NCI-H146 treated with DMSO at 0.1 percent for 48 hours (cell line): ENCODE measurements around the gene SEC24C.
"Not testable (repeated sequence)": the region's sequence is repeated elsewhere in the genome, so short reads cannot be mapped to it uniquely, and the experiment has no call there.

ENCODE experiments used
- DNase-seq: peaks from one replicate; lab custom pipeline; 2025; ENCODE audit not compliant: unreplicated experiment; lab: John Stamatoyannopoulos, UW

The SEC24C gene

DNA sequence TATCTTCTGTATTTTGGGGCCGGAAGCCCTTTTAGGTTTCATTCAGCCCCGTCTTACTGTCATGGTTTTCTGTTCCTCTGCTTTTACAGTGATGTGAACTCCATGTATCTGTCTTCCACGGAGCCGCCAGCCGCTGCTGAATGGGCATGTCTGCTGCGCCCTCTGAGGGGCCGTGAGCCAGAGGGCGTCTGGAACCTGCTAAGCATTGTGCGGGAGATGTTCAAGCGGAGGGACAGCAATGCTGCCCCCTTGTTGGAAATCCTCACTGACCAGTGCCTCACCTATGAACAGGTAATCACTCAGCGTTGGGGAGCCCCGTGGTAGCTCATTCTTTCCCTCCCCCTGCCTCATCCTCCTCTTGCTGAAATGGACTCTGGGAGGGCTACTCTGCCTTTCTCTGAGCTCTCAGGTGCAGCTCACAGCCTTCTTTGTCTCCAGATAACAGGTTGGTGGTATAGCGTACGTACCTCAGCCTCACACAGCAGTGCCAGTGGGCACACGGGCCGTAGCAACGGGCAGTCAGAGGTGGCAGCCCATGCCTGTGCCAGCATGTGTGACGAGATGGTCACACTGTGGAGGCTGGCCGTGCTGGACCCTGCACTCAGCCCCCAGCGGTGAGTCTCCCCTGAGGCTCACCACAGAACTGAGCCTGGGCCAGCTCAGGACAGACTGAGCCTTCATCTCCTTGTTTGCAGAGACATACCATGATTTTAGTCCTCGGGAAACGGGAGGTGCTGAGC, 46.9 kb downstream of the SEC24C start:
- no peak for DNase-seq

GRCh38 chr10:73791871-73792400, 47.8 kb downstream of the SEC24C start:
- DNase-seq: no peak

DNA sequence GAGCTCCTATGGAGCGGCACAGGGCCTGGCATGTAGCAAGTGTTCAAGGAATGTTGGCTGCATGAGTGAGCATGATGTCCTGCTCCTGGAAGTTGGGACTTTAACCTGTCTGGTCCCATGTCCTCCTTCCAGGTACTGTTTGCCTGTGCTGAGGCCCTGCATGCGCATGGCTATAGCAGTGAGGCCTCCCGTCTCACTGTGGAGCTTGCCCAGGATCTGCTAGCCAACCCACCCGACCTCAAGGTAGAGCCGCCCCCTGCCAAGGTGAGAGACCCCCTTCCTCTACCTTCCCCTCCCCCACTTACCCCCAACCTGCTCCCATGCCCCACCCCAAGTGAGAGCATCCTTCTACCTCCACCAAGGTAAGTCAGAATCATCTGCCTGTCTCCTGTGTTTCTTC, 49.3 kb downstream of the SEC24C start:
- DNase-seq: no peak

DNA sequence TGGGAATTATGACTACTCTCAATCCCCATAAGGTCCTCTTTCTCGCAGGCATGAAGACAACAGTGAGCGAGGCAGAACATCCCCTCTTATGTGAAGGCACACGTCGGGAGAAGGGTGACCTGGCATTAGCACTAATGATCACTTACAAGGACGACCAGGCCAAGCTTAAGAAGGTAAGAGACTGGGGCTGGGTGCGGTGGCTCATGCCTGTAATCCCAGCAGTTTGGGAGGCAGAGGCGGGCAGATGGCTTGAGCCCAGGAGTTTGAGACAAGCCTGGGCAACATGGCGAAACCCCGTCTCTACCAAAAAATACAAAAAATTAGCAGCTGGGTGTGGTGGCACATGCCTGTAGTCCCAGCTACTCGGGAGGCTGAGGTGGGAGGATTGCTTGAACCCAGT, 51.3 kb downstream of the SEC24C start:
- not testable (repeated sequence) for DNase-seq

- DNase-seq: not testable (repeated sequence)
Measured at GRCh38 chr10:73796035-73796434, 51.9 kb downstream of the SEC24C start.

DNA sequence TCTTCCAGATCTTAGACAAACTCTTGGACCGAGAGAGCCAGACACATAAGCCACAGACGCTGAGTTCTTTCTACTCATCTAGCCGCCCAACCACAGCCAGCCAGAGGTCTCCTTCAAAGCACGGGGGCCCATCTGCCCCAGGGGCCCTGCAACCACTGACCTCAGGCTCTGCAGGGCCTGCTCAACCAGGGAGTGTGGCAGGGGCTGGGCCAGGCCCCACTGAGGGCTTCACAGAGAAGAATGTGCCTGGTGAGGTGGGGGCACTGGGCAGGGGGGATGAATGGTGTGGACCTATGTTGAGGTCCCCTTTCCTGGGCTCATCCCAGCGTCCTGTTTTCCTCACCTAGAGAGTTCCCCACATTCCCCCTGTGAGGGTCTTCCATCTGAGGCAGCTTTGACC, 52.6 kb downstream of the SEC24C start:
- no peak for DNase-seq

- no peak for DNase-seq
Measured at GRCh38 chr10:73797324-73798025, 53.3 kb downstream of the SEC24C start.

DNA sequence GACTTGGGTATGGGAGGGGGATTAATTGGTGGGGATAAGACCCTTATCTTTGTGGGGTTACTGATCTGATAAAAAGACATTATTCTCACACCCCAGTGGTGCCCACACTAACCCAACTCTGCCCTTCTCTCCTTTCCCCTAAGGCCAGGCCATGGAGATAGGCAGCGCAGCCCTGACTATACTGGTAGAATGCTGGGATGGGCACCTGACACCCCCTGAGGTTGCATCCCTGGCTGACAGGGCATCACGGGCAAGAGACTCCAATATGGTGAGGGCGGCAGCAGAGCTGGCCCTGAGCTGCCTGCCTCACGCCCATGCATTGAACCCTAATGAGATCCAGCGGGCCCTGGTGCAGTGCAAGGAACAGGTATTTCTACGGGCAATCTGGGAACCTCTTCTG, 53.9 kb downstream of the SEC24C start:
- DNase-seq: no peak

- DNase-seq: no peak
Measured at GRCh38 chr10:73798927-73799560, 54.9 kb downstream of the SEC24C start.

GRCh38 chr10:73799899-73800559, 55.9 kb downstream of the SEC24C start:
- no peak for DNase-seq

DNA sequence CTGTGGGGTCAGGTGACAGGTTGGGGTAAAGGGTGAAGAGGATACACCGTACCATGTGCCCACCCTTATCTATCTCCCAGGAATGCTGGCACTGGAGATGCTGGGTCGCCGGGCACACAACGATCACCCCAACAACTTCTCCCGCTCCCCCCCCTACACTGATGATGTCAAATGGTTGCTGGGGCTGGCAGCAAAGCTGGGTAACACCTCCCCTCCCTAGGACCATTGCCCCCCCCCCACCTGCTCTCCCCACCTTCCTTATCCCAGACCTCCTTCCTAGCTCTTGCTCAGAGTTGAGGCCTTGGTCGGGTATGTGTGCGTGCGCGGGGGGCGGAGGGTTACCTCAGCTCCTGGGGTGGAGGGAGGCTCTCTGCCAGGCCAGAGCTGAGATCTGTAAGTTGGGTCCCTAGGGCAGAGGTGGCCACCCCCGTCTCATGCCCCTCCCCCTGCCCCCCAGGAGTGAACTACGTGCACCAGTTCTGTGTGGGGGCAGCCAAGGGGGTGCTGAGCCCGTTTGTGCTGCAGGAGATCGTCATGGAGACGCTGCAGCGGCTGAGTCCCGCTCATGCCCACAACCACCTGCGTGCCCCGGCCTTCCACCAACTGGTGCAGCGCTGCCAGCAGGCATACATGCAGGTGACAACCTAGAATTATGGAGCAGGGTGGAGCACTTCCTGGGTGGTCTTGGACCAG, 56.5 kb downstream of the SEC24C start:
- DNase-seq: no peak

- DNase-seq: no peak
Measured at GRCh38 chr10:73801253-73801590, 57.0 kb downstream of the SEC24C start.

- DNase-seq: no peak
Measured at GRCh38 chr10:73802276-73802991, 58.3 kb downstream of the SEC24C start.

- DNase-seq: no peak
Measured at GRCh38 chr10:73803680-73804286, 59.6 kb downstream of the SEC24C start.

GRCh38 chr10:73806176-73806950, 62.2 kb downstream of the SEC24C start:
- no peak for DNase-seq

GRCh38 chr10:73807471-73807870, 63.3 kb downstream of the SEC24C start:
- no peak for DNase-seq

GRCh38 chr10:73808021-73808815, 64.0 kb downstream of the SEC24C start:
- no peak for DNase-seq
